ENCODE data around the gene INCA1. TPM values are rescaled to one million over a fixed set of nuclear protein-coding genes. Genes with fewer than 3 reads are reported as not detected.
A peak's percentile ranks its signal among the peaks of the same experiment; 100 is the strongest.

INCA1 gene
- total RNA-seq, 1 experiment from 2014 or later = 0.88 TPM

DNA sequence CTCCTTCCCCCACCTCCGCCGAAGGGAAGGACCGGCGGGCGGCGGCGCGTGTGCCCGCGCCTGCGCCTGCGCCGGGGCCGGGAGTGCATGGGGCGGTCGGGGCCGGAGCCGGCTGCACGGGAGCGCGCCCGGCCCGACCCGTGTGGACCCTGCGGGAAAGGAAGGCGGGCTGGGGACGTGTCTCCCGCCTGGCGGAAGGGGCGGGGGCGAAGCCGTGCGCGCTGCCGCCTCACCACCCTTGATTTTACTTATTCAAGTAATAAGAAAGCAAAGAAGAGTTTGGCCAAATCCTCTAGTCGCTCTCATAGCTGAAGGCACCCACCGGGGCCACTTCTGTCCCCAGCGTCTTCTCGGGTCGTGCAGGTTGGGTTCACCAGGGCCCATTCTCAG, 48.4 kb downstream of the INCA1 start:
- DNase-seq (ENCODE audit: low spot score) = peak; percentile 74

DNA sequence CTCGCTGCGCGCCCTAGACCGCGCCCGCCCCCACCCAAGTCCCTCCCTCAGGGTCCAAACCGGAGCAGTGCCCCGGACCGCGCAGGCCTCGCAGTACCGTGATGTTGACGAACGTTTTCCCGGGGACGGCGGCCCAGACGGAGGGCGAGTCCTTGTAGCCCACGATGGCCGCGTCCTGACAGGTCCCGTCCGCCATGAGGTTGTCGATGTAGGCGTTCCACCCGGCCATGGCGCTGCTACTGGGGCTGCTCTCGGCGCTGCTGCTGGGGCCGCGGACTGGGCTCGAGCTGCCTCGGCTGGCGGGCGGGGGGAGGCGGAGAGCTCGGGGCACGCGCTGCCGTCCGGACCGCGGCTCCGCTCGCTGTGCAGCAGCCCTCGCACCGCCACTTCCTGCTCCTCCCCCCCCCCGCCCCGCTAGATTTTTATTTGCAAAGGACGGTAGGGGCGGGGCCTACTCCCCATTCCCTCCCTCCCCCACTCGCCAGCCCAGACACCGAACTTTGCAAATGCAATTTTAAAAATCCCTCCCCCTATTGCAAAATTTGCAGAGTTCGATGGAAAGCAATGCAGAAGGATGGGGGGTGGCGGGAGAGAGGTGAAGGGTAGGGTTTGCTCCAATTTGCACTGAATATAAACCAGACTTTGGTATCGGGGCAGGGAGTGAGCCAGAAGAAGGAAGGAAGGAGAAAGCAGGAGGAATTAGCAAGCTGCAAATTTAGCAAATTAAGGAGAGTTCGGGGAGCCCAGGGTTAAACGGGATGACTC, 49.0 kb downstream of the INCA1 start, which contains the start of gene PFN1:
TSS of gene PFN1 (minus strand) at position 365 of the 765 bp plus-strand sequence. CDS start at position 229, 136 bp downstream.
- peak; percentile 86 for DNase-seq (ENCODE audit: low spot score)

DNA sequence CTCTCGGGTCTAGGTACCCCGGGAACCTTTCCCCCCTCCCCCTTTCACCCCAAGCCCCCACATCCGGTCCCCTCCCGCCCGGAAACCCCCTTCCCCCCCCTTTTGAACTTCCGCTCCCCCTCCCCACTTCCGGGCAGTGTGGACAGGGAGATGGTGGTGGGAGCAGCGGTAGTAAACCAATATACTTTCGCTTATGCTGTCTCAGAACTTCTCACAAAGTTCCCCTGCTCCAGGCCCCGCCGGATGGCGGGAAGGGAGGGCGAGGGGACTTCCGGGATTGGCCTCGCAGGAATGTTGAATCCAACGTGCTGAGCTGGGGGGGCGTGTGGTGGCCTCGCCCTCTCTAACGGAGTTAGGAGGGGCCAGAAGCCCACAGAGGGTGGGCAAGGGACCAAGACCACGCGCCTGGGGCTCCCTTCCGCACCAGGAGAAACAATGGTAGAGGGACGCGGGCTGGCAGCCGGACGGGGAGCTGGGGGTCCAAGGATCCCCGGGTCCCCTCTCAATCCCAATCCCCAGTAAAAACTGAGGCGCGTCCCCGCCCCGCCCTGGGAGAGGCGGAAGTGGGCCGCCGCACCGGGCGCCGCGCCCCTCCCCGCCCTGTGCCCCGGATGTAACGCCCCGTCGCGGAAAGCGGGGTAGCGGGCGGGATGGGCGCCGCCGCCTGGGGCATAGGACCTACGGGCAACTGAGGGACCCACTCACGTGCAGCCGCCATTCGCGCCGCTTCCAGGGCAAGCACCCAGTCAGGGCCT, 49.7 kb downstream of the INCA1 start:
- peak; percentile 61 for DNase-seq (ENCODE audit: low spot score)

DNA sequence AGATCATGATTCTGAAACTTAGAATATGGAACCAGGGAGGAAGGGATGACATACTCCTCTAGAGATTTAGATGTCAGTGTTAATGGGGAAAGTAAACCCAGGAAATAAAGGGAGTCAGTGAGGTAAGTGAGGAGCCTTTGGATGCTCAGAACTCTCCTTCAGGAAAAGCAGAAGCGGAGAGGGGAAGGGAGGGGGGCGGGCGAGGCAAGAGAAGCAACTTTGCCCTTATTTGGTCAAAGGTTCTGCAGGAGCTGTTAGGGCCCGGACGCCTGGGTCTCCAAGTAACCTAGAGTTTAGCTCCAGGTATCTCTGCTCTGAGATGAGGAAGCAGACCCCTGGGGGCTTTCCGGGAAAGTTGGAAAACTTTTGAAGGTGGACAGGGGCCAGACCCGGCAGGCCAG, 50.3 kb downstream of the INCA1 start:
- no peak for DNase-seq (ENCODE audit: low spot score)

DNA sequence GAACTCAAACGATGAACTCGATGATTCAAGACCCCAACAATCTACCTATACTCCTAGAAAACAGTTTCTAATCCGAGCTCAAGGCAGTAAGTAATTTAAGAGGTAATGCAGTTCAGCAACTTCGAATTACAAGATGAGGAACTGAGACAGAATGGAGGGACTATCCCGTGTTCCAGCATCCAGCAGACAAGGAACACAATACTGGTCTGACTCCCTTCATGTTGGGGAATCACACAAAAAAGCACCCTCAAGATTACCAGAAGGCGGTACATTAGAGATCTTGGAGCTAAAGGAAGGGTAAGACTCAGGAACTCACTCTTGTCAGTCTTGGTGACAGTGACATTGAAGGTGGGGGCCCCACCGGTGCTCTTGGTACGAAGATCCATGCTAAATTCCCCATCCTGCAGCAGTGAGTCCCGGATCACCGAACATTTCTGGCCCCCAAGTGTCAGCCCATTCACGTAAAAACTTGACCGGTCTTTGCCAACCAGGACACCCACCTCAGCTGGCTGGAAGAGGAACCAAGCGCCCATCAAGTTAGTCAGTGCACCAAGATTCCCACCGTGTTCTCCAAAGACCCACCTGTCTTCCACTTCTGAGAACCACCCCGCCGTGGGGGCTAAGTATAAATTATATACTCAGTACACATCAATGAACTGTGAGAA, 50.9 kb downstream of the INCA1 start:
- no peak for DNase-seq (ENCODE audit: low spot score)

DNA sequence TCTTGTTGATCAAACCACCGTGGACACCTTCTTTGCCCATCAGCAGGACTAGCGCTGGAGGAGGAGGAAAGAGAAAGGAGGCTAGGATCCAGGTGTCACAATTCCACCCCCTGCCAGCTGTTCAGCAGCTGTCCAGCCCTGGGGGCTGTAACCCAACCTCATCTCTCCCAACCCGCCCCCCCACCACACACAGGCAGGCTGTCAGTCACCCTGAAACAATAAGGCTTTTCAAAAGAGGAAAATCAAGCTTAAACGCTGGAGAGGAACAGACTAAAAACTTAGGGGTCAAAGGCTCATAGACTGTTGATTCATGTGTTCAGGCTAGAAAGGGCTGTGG, 51.4 kb downstream of the INCA1 start:
- no peak for DNase-seq (ENCODE audit: low spot score)

DNA sequence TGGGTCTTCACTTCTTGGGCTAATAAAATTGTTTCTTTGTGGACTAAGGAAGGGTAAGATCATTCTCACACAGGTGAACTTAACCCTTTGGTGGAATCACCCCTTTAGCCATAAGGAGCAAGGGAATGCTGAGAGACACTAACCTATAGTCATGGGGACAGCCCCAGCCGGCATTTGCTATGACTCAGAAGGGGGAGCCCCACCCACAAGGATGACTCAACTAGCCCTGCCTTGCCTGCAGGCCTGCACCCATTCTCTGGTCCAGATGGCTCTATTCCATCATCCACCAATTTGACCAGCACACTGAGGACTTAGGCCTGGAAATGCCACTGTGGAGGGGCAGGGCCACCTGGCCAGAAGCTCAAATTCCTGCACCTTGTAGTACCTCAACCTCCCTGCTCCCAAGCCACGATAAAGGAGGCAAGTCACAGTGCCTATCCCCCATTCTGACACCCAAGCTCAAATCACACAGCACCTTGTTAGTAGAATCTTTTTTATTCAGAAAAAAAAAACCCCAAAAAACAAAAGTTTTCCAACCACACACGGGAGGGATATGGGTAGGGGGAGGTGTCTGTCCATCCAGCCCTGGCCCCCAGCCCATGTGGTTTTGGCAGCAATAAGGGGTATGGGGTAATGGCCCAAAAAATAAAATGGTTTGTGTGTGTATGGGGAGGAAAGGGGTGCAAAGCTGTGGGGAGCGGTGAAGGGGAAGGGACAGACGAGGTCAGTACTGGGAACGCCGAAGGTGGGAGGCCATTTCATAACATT, 52.0 kb downstream of the INCA1 start:
- peak; percentile 97 for DNase-seq (ENCODE audit: low spot score)

DNA sequence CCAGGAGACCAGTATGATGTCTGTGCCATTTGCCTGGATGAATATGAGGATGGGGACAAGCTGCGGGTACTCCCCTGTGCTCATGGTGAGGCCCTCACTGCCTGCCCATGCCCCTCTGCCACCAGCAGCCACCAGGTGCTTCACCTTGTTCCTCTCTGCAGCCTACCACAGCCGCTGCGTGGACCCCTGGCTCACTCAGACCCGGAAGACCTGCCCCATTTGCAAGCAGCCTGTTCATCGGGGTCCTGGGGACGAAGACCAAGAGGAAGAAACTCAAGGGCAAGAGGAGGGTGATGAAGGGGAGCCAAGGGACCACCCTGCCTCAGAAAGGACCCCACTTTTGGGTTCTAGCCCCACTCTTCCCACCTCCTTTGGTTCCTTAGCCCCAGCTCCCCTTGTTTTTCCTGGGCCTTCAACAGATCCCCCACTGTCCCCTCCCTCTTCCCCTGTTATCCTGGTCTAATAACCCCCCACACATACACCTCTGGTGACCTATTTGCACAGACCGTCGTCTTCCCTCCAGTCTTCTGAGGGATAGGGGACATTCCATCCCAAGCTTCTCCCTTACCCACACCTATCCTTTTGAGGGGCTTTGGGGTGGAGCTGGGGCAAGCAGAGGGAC, 52.7 kb downstream of the INCA1 start:
- no peak for DNase-seq (ENCODE audit: low spot score)

DNA sequence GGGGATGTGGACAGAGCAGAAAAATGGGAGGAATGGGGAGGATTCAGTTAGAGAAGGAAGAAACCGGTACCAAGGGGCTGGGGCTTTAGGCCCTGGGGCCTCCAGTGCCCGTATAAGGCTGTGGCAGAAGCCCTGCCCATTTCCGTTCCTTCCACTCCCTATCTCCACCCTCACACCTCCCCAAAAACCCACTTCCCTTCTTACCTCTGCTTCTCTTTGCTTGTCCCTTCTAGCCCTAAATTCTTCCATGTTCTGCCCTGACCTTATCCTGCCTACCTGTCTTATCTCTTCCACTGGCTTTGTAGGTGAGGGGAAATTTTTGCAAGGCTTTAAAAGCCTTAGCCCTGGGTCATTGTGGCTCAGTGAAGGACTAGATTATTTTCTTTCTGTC, 53.2 kb downstream of the INCA1 start:
- no peak for DNase-seq (ENCODE audit: low spot score)

DNA sequence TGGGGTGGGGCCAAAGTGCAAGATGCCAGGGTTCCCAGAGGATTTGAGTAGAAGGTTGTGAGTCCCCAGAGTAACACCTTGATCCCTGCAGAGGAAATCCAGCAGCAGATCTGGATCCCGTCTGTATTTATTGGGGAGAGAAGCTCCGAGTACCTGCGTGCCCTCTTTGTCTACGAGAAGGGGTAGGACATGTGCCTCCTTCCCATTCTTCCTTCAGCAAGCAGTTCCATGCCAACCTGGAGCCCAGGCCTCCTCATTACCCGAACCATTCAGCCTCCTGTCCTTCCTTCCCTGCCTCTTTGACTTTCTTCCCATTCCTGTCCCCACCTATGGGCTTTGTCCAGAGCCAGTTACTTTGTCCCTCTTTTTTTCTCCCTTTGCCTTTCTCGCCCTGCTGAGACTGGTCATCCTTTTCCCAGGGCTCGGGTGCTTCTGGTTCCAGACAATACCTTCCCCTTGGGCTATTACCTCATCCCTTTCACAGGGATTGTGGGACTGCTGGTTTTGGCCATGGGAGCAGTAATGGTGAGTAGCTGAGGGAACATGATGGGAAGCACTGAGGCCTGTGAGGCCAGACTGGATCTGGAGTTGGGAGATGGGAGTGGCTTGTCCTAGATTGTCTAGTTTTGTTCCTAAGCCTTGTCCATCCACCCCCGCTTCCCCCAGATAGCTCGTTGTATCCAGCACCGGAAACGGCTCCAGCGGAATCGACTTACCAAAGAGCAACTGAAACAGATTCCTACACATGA, 54.4 kb downstream of the INCA1 start:
- DNase-seq (ENCODE audit: low spot score) = no peak

DNA sequence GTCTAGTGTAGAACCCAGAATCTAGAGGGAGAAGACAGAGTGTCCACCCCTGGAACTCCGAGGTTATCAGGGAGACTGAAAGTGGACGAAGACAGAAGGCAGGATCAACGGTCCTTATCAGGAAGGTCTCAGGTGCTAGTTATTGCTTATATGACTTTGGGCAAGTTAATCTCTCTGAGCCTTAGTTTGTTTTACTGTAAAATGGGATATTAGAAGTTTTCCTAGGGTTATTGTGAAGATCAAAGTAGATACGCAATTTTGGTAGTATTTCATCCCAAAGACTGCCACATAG, 56.1 kb downstream of the INCA1 start:
- no peak for DNase-seq (ENCODE audit: low spot score)

DNA sequence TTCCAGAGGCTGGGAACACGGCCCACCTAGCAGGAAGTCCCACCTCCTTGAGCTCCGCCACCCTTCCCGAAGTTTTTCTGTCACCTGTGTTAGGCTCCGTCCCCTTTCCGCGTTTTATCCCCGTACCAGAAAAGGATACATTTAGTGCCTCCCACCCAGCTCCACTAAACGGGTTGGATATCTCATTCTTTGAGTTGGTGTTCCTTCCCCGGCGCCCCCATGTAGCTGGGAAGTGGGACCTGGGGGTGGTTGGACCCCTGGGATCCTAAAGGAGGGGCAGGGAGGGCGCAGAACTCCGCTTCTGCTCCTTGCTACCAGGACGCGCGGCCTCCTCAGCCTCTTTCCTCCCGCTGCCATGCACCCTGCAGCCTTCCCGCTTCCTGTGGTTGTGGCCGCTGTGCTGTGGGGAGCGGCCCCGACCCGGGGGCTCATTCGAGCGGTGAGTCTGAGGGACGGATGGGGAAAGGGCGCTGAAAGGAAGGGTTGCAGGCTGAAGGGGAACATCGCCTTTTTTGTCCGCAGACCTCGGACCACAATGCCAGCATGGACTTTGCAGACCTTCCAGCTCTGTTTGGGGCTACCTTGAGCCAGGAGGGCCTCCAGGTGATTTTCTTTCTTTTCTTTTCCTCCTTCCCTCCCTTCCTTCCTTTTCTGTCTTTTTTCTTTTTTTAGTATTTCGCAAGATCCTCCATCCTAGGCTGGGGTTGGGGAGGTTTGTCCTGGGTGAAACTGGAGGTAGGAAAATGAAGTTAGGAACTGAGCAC, 56.6 kb downstream of the INCA1 start:
- no peak for DNase-seq (ENCODE audit: low spot score)

DNA sequence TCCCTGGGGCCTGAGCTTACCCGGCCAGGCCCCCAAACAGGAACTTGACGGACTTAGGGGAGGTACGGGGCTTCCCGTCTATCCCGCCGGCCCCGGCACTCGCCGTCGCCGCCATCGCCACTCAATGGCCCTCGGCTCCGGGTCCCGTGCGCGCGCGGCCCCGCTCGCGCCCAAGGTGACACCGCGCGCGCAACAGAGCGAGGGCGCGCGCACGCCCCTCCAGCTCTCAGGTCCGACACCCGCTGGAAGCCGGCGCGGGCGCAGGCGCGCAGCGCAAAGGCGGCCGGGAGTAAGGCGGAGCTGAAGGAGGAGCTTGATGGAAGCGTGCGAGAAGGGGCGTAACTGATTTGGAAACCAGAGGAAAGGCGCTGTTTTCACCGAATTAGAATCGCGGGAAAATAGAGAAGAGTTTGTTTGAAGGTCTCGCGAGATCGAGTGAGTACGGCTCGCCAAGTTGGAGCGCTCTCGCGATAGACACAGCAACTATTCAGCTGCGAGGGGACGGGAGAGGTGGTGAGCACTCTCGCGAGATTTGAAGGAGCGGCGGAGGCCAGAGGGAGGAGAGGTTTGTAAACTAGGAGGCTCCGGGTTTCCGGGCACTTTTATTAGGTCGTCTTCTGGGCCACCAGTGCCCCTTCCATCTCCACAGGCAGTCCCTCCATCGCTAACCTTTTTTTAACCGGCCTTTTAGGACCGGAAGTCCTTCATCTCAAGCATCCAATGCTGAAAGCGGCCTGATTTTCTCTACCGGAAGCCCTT, 57.3 kb downstream of the INCA1 start, which contains the start of the genes RNF167 and SLC25A11:
TSS of gene RNF167 (plus strand) at position 473 of the 759 bp plus-strand sequence. CDS start 642 bp downstream, outside the sequence.
TSS of gene SLC25A11 (minus strand) at position 251 of the 759 bp plus-strand sequence. CDS start at position 115, 136 bp downstream.
- DNase-seq (ENCODE audit: low spot score) = peak; percentile 99

DNA sequence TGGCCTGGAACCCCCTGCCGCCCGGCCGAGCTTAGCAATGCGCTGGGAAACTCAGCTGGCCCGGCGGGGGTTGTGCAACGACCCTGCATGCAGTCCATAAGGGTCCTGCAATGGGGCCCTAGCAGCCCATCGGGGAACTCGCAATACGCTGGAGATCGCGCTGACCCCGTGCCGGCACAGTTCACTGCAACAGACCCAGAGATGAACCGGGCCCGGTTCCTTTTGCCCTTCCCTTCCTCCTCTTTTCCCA, 57.9 kb downstream of the INCA1 start:
- DNase-seq (ENCODE audit: low spot score) = no peak

DNA sequence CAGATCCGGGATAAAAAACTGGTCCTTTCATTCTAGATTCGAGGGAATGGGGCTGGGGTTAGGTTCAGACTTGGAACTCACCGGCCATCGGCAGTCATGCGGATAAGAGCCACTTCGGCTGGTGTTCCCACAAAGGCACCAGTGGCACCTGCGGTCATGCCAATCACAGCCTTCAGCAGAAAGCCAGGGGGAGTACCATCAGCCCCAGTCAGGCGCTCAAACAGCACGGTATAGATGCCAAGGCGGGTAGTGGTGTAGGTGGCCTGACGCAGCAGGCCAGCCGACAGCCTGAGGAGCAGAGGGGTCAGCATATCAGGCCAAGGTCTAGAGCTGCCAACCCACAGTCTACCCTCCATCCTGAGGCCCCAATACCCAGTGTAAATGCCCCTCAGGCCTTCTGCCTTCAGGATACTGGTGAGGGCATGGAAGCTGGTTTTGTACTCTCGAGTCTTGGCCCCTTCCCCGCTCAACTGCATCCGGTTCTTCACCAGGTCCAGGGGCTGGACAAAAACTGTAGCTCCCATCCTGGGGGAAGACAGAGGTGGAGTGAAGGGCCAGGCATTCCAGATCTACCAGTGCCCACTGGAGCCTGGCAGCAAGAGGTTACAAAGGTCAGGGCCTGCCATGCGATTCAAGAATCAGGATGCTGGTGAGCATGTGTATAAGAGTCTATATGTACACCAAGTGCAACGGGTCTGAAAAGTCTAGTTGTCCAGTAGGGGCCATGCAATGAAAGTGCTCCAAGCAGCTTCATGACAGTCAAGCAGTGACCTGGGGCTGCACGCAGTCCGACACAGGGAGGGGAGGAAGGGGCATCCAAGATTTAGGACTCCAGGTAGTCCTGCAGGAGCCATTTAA, 58.4 kb downstream of the INCA1 start:
- no peak for DNase-seq (ENCODE audit: low spot score)
